MM.1S (cell line): Measurements from ENCODE around the gene DCLK1.

Experiments
- EZH2 ChIP-seq: fragments of 300-600 bp; sonication (generic); optimal IDR thresholded peaks from 2 replicates; pipeline ENCODE3; 2017; ENCODE audit warnings: low read depth, mild to moderate bottlenecking, antibody characterized with exemption, low read length, mixed read lengths
- EZH2phosphoT487 ChIP-seq: fragments of 300-600 bp; sonication (generic); IDR thresholded peaks from 2 replicates; pipeline ENCODE4 v1.6.1; 2018; ENCODE audit warnings: antibody characterized with exemption, low read length
- TF ChIP-seq, protein P1 (sequence below): fragments of 300-600 bp; sonication (generic); IDR thresholded peaks from 2 replicates; pipeline ENCODE4 v1.5.1; 2016; ENCODE audit warnings: antibody characterized with exemption, low read length, mixed read lengths

DNA sequence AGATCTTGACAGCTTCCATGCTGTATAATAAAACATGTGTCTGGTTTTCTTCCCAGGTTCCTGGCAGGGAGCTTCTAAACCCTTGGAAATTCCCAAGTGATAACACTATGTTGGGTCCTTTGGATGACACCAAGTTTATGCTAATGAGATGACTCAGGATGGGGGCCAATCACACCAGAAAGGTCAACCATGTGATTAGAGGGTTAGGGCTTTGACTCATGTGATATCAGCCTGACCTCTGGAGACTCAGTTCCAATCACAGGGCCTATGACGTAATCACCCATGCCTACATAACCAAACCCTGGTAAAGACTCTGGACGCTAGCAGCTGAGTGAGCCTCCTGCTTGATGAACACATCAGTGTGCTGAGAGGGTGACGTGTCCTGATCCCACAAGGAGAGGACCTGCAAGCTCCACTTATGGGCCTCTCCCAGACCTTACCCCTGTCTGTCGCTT is 203.6 kb downstream of the DCLK1 start:
- TF ChIP-seq, protein P1, sequence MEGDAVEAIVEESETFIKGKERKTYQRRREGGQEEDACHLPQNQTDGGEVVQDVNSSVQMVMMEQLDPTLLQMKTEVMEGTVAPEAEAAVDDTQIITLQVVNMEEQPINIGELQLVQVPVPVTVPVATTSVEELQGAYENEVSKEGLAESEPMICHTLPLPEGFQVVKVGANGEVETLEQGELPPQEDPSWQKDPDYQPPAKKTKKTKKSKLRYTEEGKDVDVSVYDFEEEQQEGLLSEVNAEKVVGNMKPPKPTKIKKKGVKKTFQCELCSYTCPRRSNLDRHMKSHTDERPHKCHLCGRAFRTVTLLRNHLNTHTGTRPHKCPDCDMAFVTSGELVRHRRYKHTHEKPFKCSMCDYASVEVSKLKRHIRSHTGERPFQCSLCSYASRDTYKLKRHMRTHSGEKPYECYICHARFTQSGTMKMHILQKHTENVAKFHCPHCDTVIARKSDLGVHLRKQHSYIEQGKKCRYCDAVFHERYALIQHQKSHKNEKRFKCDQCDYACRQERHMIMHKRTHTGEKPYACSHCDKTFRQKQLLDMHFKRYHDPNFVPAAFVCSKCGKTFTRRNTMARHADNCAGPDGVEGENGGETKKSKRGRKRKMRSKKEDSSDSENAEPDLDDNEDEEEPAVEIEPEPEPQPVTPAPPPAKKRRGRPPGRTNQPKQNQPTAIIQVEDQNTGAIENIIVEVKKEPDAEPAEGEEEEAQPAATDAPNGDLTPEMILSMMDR, result no peak
- TF ChIP-seq EZH2 (no peak), EZH2phosphoT487 (no peak)
